KG1 (cell line): ENCODE data around the gene MAB21L4.
"Not testable (repeated sequence)": the region's sequence is repeated elsewhere in the genome, so short reads cannot be mapped to it uniquely, and the experiment has no call there.

Experiments used
- DNase-seq: peaks from one replicate; lab custom pipeline; 2025; lab: John Stamatoyannopoulos, UW

Gene MAB21L4

DNA sequence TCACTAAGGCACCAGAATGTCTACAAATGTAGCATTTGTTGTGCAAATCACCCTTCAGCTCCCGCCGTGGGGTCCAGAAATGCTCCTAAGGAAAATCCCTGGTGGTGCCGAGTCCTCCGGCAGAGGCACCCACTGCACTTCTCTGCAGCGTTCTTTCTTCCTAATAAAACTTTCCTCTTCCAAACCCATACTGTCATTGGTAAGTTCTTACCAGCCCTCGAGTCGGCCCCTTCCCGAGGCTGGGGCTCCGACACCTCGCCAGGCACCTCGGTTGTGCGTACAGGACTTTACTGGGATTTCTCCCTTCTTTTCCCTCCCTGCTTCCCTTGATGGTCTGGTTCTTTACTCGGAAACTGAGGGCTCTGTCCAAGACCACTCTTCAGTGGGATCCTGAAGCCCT, 37.6 kb downstream of the MAB21L4 start:
- DNase-seq, result no peak

- no peak for DNase-seq
These were observed 38.6 kb downstream of the MAB21L4 start for GRCh38 chr2:240857039-240858008.

GRCh38 chr2:240856151-240856980, 39.6 kb downstream of the MAB21L4 start:
- no peak for DNase-seq

- DNase-seq, result no peak
These were observed 40.3 kb downstream of the MAB21L4 start for GRCh38 chr2:240855670-240856069.

DNA sequence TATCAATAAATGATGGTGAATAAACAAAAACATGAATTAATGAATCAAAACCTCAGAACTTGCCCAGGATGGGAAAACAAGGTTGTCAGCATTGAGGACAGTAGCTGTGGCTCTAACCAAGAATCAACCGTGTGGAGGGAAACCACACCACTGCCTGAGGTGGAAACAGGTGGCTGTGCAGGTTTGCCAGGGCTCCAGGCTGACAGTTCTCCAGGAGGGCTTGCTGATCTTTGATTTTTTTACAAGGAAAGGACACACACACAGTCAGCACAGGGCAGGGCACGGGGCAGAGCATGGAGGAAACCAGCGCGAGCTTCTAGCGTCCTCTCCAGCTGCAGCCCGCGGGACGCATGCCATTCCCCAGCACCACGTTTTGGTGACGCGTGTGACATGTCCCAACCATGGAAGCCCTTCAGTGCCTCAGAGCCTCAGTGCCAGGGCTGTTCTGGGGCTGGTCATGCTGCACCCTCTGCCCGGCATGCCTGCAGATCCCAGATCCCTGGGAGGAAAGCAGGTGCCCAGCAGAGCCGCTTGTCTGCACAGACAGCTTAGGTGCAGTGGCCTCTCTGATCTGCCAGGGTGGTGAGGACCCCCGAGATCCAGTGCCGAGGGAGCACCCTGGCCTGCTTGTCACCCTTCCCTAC, 43.2 kb downstream of the MAB21L4 start:
- no peak for DNase-seq

GRCh38 chr2:240851078-240851991, 44.6 kb downstream of the MAB21L4 start:
- DNase-seq, result peak; percentile 39

- no peak for DNase-seq
These were observed 45.2 kb downstream of the MAB21L4 start for GRCh38 chr2:240850756-240851077.

DNA sequence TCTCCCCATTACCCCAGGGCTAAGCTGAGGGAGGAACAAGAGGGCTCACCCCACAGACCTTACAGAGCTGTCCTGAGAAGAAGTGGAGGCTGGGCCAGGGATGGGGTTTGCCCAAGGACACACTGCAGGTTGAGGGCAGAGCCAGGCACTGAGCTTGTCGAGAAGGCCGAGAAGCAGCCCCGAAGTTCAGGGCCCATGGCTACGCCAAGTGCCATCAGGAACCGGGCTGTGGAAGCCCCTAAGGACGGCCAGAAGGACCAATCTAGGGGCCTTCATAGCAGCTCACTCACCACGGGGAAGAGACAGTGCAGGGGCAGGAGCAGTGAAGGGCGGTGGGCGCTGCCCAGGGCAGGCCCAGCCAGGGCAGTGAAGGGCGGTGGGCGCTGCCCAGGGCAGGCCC, 45.9 kb downstream of the MAB21L4 start:
- DNase-seq, result no peak

- no peak for DNase-seq
These were observed 46.9 kb downstream of the MAB21L4 start for GRCh38 chr2:240848900-240849680.

DNA sequence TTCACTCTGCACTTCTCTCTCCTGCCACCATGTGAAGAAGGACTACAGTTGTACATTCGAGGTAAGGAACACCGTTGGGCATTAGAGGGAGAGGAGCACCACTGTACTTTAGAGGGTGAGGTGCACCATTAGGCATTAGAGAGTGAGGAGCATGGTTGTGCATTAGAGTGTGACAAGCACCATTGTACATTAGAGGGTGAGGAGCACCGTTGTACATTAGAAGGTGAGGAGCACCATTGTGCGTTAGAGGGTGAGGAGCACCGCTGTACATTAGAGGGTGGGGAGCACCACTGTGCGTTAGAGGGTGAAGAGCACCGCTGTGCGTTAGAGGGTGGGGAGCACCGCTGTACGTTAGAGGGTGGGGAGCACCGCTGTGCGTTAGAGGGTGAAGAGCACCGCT, 48.1 kb downstream of the MAB21L4 start:
- no peak for DNase-seq

GRCh38 chr2:240846873-240847595, 48.9 kb downstream of the MAB21L4 start:
- no peak for DNase-seq

GRCh38 chr2:240846309-240846708, 49.6 kb downstream of the MAB21L4 start:
- DNase-seq, result not testable (repeated sequence)

DNA sequence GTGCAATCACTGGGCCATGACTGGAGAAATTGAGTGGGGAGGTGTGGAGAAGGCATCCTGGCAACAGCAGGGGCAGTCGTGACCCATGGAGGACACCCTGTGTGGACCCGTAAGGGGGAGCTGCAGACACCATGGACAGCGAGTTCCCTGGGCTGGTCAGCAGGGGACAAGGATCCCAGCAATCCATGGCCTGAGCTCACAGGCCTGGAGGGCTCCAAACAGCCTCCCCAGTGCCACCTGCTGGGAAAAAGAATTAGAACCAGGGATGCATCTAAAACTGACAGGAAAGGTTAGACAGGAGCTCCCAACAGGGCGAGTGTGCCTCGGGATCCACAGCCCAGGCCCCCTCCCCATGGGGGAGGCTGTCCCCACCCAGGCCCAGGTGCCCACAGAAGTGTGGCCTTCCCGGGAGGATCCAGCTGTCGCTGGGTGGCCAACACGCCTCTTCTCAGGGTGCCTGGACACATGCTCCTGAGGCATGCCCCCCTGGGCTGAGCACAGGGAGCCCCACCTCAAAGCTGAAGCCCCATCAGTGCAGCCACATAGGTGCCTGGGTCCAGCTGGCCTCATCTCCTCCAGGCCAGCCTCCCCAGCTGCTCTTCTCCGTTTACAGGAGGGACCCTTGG, 55.4 kb downstream of the MAB21L4 start:
- no peak for DNase-seq

- no peak for DNase-seq
These were observed 56.5 kb downstream of the MAB21L4 start for GRCh38 chr2:240839152-240840143.

GRCh38 chr2:240837621-240838020, 58.3 kb downstream of the MAB21L4 start:
- no peak for DNase-seq

GRCh38 chr2:240836781-240837467, 59.0 kb downstream of the MAB21L4 start:
- no peak for DNase-seq
